H7 (cell line): Measurements from ENCODE around the gene BTBD16. TPM values are rescaled to one million over a fixed set of nuclear protein-coding genes. Genes with fewer than 3 reads are reported as not detected.

Experiments used
- DNase-seq: peaks from one replicate; pipeline ENCODE4 v3.0.0; 2012
- H3K27me3 ChIP-seq: 2 replicates; pipeline ENCODE4 v1.6.0; 2011; ENCODE audit warnings: mild to moderate bottlenecking, low read length; ENCODE audit not compliant: control insufficient read depth, insufficient read depth
- H3K36me3 ChIP-seq: replicated peaks from 2 replicates; pipeline ENCODE4 v1.5.1; 2011; ENCODE audit warnings: low read length; ENCODE audit not compliant: control insufficient read depth, insufficient read depth
- H3K4me3 ChIP-seq: 2 replicates; pipeline ENCODE4 v1.5.1; 2011; ENCODE audit warnings: low read depth, mild to moderate bottlenecking, control low read depth, low read length, moderate library complexity; ENCODE audit not compliant: insufficient read depth
- total RNA-seq: library from RNA; depleted of rRNA; stranded (reverse); fragments of >200 nt; shearing (Covaris generic); gene quantifications from 2 replicates; pipeline ENCODE4 v1.2.3, GENCODE V29; 2014

The BTBD16 gene
- total RNA-seq, 1 experiment from 2014 or later = 0.42 TPM

DNA sequence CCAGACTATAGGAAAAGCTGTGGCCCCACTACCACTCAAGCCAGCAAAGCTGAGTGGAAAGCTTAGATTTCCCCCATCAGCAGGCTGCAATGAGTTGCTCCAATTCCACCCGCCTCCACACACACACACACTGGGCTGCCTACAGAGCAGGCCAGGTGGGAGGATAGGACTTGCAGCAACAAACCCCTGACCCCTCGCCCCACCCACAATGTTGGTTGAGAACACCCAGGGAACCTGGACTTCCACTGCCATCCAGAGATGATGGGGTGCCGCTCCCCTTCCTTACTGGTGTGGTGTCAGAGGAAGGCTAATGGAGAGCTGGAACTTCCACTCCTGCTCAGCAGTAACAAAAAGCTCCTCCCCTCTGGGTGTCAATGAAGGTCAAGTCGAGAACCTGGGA, 86.6 kb downstream of the BTBD16 start:
- Histone ChIP-seq H3K27me3 (no peaks in the 10 kb centered on the region), H3K36me3 (no peaks in the 10 kb centered on the region), H3K4me3 (no peak overlapping the region)
- no peak for DNase-seq

DNA sequence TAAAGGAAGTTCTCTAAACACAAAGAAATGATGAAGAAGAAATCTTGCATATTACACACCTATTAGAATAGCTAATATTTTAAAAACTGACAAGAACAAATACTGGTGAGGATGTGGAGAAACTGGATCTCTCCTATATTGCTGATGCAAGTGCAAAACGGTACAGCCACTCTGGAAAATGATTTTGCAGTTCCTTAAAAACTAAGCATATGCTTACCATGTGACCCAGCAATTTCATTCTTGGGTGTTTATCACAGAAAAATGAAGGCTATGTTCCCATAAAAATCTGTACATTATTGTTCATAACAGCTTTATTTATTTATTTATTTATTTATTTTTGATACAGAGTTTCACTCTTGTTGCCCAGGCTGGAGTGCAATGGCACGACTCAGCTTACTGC, 88.5 kb downstream of the BTBD16 start:
- H3K27me3 ChIP-seq = no peaks in the 10 kb centered on the region
- DNase-seq = no peak
- no peak overlapping the region for H3K4me3 ChIP-seq
- no peaks in the 10 kb centered on the region for H3K36me3 ChIP-seq

DNA sequence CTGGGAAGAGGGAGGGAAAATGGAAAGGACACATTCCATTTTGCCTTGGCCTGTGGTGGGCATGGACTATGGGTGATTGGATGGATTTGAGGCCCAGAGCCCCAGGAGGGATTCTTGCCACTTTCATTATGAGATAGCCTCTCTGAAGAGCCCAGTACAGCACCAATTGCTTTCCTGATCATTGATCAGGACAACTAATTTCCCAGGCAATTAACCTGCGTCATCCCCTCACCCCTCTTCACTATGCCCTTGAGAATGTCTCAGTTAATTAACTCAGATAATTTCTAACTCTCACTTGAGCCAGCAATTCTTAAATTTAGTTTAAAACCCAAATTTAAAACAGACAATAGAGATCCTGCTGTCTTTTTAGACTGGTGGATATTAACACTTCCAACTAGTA, 90.0 kb downstream of the BTBD16 start:
- no peak overlapping the region for H3K4me3 ChIP-seq
- no peaks in the 10 kb centered on the region for H3K36me3 ChIP-seq
- H3K27me3 ChIP-seq = no peaks in the 10 kb centered on the region
- DNase-seq = no peak

DNA sequence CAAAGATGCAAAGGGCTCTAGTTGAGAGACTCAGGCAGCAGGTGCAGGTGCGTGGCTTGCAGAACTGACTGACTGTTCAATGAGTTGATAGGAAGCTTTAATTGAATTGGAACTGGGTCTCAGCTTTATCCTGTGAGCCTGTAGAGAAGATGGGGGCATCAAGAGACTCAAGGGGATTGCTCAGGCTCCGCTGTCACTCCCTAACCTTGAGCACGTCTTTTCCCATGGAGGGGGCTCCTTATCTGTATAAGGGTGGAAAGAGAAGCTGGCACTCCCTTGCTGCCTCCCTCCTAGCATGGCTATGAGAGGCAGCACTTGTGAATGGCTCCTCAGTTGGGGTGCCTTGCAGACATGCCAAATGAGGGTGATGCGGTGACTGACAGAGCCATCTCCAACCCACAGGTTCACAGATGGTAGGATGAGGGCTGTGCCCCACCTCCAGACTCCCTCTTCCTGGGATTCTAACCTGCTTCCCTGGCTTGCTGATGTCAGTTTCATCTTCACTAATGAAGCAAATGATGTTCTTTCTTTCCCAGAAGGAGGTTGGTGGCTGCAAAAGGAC, 91.0 kb downstream of the BTBD16 start:
- no peak for DNase-seq
- Histone ChIP-seq H3K27me3 (no peaks in the 10 kb centered on the region), H3K4me3 (no peak overlapping the region), H3K36me3 (no peaks in the 10 kb centered on the region)

DNA sequence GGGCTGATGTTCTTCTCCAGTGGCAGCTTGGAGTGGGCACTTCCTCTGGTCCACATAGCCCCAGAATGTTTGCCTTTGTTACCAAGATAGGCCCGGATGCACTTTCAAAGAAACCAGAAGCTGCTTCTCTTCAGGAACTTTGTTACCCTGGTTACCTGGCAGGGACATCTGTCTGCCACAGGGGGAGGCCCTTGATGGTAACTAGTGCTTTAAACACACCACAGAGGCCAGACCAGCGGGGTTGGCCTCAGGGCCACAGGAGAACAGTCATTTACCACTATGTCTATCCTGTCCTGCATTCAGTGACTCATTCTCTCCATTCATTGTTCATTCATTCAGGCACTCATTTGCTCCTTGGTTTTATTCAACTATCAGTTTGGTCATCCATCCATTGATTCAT, 91.5 kb downstream of the BTBD16 start:
- DNase-seq = no peak
- Histone ChIP-seq H3K36me3 (no peaks in the 10 kb centered on the region), H3K27me3 (no peaks in the 10 kb centered on the region), H3K4me3 (no peak overlapping the region)

DNA sequence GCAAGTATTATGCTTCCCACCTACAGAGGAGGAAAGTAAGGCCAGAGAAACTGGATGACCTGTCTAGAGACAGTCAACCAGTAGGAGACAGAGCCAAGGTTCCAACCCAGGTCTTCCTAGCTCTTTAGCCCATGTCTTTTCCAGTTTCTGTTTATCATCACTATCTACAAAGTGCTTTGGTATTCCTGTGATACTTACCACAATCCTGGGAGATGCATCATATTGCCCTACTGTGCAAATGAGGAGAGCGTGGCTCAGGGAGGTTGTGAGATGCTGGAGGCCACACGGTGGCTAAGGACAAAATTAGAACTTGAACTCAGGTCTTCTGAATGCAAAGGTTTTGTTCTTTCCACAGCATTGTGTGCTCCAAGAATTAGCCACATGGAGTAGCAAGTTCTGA, 92.2 kb downstream of the BTBD16 start:
- H3K36me3 ChIP-seq = no peaks in the 10 kb centered on the region
- no peak for DNase-seq
- no peak overlapping the region for H3K4me3 ChIP-seq
- H3K27me3 ChIP-seq = no peaks in the 10 kb centered on the region

DNA sequence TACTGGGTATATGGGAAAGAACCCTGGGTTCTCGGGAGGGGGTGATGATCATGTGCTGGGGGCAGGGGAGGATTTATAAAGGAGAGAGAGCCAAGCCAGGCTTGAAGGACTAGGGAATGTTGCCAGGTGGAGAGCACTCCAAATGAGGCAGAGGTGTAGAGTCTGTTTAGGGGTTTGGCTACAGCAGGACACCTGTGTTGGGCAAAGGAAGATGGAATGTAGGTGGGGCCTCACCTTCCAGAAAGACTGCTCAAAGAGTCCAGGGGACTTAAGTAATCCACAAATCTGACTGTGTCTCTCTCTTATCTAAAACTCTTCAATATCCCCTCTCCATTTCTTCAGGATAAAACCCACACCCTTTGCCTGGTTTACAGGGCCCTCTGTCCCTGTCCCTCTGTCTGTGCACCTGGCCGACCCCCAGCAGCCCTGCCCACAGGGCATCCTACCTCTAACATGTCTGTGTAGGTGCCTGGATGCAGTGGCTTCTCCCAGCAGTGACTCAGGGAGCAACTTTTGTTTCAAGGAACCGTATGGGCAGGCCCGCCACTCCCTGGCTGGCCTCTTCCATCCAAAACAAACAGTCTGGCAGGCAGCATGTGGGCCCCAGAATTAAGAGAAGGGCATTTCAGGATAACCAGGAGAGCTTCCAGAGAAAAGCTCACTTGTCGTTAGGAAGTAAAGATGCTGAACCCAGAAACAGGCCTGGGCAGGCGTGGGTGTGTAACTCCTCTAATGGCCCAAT, 92.8 kb downstream of the BTBD16 start:
- Histone ChIP-seq H3K27me3 (no peaks in the 10 kb centered on the region), H3K36me3 (no peaks in the 10 kb centered on the region), H3K4me3 (no peak overlapping the region)
- DNase-seq = no peak

DNA sequence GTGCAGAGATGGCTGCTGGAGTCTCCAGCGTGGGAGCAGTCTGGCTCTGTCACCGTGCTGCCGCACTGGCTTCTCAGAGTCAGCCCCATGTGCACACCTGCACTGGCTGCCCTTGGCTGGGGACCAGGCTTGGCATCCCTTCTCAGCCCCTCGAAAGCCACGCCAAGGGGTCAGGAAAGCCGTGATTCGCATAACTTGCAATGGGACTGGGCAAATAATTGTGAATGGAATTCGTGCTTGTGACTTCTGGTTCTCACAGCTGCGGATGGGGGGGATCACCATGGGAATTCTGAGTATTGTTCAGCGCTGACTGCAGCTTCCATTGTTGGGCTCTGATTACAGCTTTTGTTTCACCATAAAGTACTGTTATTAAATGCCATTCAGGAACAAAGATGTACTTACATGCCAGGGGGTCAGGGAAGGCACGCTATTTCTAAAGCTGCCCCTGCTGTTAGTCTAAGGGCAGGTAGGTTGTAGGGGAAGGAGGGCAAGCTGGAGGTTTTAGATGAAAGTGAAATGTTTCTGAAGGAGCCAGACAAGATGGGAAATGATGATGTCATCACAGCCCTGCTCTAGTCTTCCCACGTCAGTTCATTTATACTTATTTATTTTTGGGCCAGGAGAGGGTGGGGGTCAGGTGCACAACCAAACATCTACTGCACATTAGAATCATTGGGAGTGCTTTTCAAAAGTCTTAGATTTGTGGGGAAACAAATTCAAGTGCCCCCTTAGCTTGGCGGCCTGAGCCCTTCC, 97.6 kb downstream of the BTBD16 start:
- peak; percentile 43 for DNase-seq
- Histone ChIP-seq H3K4me3 (no peak overlapping the region), H3K36me3 (no peaks in the 10 kb centered on the region), H3K27me3 (peaks cover 9% of the 10 kb centered on the region)

DNA sequence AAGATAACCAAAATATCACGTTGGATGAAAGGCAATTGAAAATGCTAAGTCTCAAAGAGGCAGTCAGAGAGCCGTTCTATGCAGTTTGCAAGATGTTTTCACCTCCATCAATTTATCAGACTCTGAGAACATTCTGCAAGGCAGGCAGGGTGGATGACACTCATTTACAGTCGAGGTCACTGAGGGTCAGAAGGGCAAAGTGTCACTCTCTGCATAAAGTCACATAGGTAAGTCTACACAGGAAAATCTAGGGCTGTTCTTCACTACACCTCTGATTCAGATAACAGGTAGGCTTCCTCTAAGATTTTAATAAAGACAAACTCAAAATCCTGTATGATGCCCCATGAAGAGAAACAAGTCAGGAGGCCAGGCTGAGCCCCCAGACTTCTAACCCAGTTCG, 102.0 kb downstream of the BTBD16 start:
- Histone ChIP-seq H3K27me3 (peaks cover 12% of the 10 kb centered on the region), H3K4me3 (no peak overlapping the region), H3K36me3 (no peaks in the 10 kb centered on the region)
- DNase-seq = no peak

DNA sequence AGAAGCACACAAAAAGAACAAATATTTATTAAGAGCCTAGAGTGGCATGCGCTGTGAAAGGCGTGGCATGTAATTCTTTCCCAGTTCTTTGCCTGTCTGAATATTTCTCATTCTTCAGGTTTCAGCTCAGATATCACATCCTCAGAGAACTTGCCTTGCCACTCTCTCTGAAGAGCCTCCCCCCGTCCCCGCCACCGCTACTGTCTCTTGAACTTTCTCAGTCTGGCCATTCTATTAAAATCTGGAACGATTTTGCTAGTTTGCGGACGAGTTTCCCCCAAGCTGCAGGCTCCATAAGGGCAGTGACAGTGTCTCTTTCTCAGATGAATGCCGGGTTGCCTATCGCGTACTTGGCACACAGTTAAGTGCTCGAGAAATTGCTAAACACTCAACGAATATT, 102.6 kb downstream of the BTBD16 start:
- no peak for DNase-seq
- Histone ChIP-seq H3K36me3 (no peaks in the 10 kb centered on the region), H3K27me3 (peaks cover 12% of the 10 kb centered on the region), H3K4me3 (peak overlapping the region; percentile 72)

DNA sequence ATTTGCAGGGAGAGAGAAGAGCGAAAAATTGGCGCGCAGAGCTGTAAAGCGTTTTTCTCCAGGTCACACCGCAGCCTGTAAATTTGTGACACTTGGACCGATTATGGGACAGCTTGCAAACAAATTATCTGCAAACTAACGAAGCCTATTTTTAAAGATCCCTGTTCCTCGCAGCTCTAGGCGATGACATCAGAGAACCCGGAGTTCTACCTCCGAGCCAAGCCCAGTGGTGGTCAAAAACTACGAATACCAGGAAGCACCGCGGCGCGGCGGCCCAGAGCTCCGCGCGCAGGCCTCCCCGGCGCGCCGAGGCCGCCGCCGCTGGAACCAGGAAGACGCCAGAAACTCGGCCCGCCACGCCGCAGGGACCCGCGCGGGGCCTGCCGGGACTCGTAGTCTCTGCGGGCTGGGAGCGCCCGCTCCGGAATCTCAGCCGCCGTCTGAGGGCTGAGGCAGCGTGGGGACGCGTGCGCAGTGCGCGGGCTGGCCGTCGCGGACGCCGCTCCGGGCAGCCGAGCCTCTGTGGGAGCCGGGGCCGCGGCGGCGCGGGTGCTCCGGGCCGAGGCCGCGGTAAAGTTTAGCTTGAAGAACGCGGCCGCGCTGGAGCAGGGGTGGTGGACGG, 103.3 kb downstream of the BTBD16 start, which contains the start of gene PLEKHA1:
TSS of gene PLEKHA1 (plus strand) at position 472 of the 622 bp plus-strand sequence. CDS start 18,493 bp downstream, outside the sequence.
- H3K4me3 ChIP-seq = peak within 1 kb of the TSS; percentile 72
- H3K27me3 ChIP-seq = peaks cover 12% of the 10 kb centered on the region
- DNase-seq = peak; percentile 94
- no peaks in the 10 kb centered on the region for H3K36me3 ChIP-seq

DNA sequence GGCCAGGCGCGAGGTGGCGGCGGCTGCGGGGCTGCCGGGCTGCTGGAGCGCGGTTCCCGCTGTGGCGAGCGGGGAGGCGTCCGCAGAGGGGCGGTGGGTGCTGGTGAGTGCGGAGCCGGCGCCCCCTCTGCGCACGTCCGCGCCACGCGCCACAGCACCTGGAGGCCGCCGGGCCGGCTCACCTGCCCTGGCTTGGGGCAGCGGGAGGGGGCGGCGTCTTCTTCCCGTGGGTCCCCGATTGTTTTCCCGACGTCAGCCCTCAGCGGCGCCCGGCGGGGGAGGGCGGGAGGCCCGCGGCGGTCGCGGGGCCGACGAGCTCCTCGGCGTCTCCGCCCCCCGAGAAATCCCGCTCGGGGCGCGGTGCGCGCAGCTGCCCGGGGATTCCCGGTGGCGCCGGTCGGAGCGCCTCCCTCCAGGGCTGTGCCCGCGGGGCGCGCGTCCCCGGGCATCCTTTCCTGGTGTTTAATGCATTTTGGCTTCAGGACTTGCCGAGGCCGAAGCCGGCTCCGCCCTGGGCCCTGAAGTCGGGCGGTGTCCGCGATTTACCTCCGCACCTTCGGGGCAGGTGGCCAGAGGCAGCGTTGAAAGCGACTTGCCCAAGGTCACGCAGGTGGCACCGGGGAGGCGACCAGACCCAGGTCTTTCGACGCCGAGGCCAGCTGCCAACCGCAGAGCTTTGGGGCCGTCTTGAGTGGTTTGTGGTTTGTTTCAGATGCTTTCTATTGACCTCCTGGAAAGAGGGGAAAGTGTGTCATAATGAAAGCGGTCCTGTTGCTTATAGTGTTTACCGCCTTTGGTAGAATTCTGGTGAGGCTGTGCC, 104.0 kb downstream of the BTBD16 start:
- Histone ChIP-seq H3K4me3 (peak overlapping the region; percentile 72), H3K27me3 (peaks cover 12% of the 10 kb centered on the region), H3K36me3 (no peaks in the 10 kb centered on the region)
- DNase-seq = peak; percentile 87

DNA sequence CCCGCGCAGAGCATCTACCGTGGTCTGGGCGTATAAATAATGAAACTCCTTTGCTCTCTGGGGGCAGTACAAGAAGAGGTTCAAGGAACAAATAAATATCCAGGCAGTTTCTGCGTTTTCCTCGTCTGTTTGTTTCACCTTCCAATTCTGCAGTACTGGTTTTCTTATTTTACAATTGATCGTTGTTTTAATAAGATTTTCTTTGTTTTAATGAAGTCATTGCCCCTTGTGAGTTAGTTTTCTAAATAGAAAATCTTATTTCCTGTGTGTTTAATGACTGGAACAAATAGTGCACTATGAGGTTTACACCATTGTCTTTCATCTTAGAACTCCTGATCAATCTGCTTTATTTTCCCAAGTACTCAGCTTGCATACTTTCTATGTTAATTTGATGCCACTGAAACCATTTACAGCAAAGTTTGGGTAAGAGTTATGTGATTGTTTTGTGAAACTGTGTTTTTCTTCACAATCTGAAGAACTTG, 104.6 kb downstream of the BTBD16 start:
- Histone ChIP-seq H3K27me3 (peaks cover 12% of the 10 kb centered on the region), H3K36me3 (no peaks in the 10 kb centered on the region), H3K4me3 (peak overlapping the region; percentile 72)
- no peak for DNase-seq
